Stomach (tissue), 9 donors: ENCODE measurements around the gene PNLIPRP3. TPM values are rescaled to one million over a fixed set of nuclear protein-coding genes. Genes with fewer than 3 reads are reported as not detected.

Experiments
- DNase-seq, 2 donors: peaks; one replicate each; pipeline versions ENCODE4 v3.0.0 to v3.0.0-alpha.2; 2013 to 2019
- H3K27ac ChIP-seq, 5 donors: fragments of 200-600 bp in 4 of 5; sonication (generic) in 4 of 5; one replicate each; pipeline ENCODE4 v1.5.1; 2013 to 2019; ENCODE audit warnings: mild to moderate bottlenecking in 1 of 5, moderate library complexity in 1 of 5
- H3K27me3 ChIP-seq, 3 donors: fragments of 200-600 bp; sonication (generic); one replicate each; pipeline ENCODE4 v1.5.1; 2017 to 2019; ENCODE audit warnings: mixed run types in 1 of 3
- H3K36me3 ChIP-seq, 4 donors: fragments of 200-600 bp; sonication (generic); 1 replicate in 3 of 4; 2 replicates in 1 of 4; pipeline ENCODE4 v1.5.1; 2016 to 2019
- H3K4me1 ChIP-seq, 4 donors: fragments of 200-600 bp; sonication (generic); one replicate each; pipeline ENCODE4 v1.5.1; 2016 to 2019
- H3K4me3 ChIP-seq, 4 donors: fragments of 200-600 bp; sonication (generic) in 3 of 4; one replicate each; pipeline ENCODE4 v1.5.1; 2016 to 2019; ENCODE audit warnings: mild to moderate bottlenecking in 1 of 4
- H3K9me3 ChIP-seq, 4 donors: fragments of 200-600 bp; sonication (generic); one replicate each; pipeline ENCODE4 v1.5.1; 2016 to 2019
- EP300 ChIP-seq: sonication (generic); formaldehyde crosslinking; IDR thresholded peaks from one replicate; pipeline ENCODE4 v1.6.1; 2017; ENCODE audit warnings: antibody characterized with exemption
- POLR2A ChIP-seq, 4 donors: fragments of 450-650 bp; IDR thresholded peaks; one replicate each; pipeline ENCODE4 v1.6.1; 2016; ENCODE audit warnings: antibody characterized with exemption in 4 of 4, control low read depth in 2 of 4, mild to moderate bottlenecking in 1 of 4, moderate library complexity in 1 of 4
- POLR2AphosphoS5 ChIP-seq, 3 donors: sonication (generic); formaldehyde crosslinking; IDR thresholded peaks; one replicate each; pipeline ENCODE4 v1.6.1; 2016; ENCODE audit warnings: antibody characterized with exemption in 3 of 3
- WGBS, 5 donors: extraction: QIAGEN DNeasy Blood & Tissue Kit in 3 of 5; methylation state at CpG; one replicate each; pipeline versions ENCODE4 v1.1.5 to v1.1.7; 2013 to 2018; 5-methylcytosine and 5-hydroxymethylcytosine counted together
- intact Hi-C: fragments of 100-400 bp; cut with DNase I; formaldehyde crosslinking; loops from one replicate; pipeline ENCODE4 v1.15.1; 2023; ENCODE audit warnings: low total_unique reads
- polyA plus RNA-seq, 3 donors: library from polyadenylated mRNA; stranded (reverse); fragments of 200-250 nt; gene quantifications; one replicate each; pipeline ENCODE4 v1.2.3, GENCODE V29; 2013
- small RNA-seq, 4 donors: library from RNA; depleted of rRNA; stranded (forward); fragments of <200 nt; gene quantifications; one replicate each; pipeline ENCODE3, GENCODE V24; 2016
- total RNA-seq, 5 donors: library from RNA; depleted of rRNA; stranded (reverse); fragments of >200 nt; gene quantifications; one replicate each; pipeline versions ENCODE4 v1.1.0 to v1.2.3, GENCODE V29; 2014 to 2016
- TF ChIP-seq, protein P1 (sequence below), 7 experiments: fragments of 450-650 bp in 4 of 7; fragments of 200-600 bp in 3 of 7; sonication (generic) in 3 of 7; IDR thresholded peaks; one replicate each; pipeline ENCODE4 v1.5.1; 2016 to 2019; ENCODE audit warnings: antibody characterized with exemption in 7 of 7, control low read depth in 2 of 7, mild to moderate bottlenecking in 1 of 7
- donor health status: healthy with polysubstance abuse.
- donor health status: Bipolar disorder and iron deficiency.
- donor health status: healthy.

PNLIPRP3 gene
- total and polyA plus RNA-seq, 8 donors = 0.10 to 1.3 (median 0.46) TPM; not detected in 5

DNA sequence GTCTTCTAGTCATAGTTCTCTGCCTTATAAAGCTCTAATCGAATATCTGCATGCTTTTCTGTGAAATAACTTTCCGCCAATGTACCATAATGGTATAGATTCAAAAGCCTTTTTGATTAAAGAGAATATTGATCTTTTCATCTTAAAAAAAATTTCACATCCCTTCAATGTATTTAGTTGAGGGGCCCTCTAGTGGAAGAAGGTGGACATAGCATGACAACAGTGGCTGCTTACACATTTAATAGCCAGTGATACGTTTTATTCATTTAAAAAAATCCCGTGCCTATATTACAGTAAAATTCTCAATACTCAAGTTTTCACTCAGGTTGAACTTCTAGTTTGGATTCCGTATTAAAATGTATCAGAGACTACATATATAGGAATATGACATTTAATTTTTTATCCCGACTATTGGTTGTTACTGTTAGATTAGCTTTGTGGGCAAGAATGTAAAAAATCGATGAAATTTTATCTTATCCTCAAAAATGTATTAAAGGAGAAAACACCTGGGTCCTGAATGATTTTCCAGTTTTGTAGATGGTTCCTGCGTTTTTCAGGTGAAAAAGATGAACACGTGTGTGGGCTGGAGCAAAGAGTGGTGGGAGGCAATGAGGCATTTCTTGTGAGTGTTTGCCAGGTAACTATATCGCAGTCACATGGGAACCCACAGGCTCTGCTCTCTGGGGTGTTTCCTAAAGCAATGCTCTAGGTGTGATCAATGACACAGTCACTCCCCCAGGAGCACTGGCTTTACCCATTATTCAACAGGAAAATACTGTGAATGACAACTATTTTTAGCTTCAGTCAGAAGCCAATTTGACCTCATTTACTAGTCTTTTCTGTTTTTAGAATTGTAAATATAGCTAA is 94.0 kb downstream of the PNLIPRP3 start:
- intact Hi-C loops = no loop called here
- peak in 1 of 2 donors; percentile 64 for DNase-seq
- H3K4me3 ChIP-seq = no peak overlapping the region
- TF ChIP-seq, protein P1, sequence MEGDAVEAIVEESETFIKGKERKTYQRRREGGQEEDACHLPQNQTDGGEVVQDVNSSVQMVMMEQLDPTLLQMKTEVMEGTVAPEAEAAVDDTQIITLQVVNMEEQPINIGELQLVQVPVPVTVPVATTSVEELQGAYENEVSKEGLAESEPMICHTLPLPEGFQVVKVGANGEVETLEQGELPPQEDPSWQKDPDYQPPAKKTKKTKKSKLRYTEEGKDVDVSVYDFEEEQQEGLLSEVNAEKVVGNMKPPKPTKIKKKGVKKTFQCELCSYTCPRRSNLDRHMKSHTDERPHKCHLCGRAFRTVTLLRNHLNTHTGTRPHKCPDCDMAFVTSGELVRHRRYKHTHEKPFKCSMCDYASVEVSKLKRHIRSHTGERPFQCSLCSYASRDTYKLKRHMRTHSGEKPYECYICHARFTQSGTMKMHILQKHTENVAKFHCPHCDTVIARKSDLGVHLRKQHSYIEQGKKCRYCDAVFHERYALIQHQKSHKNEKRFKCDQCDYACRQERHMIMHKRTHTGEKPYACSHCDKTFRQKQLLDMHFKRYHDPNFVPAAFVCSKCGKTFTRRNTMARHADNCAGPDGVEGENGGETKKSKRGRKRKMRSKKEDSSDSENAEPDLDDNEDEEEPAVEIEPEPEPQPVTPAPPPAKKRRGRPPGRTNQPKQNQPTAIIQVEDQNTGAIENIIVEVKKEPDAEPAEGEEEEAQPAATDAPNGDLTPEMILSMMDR (IDR thresholded peaks at IDR 0.05) = peak in 4 of 7 experiments; percentile 33 to 77 (median 74)
- TF ChIP-seq POLR2A (IDR thresholded peaks at IDR 0.05) (no peak), EP300 (no peak), POLR2AphosphoS5 (IDR thresholded peaks at IDR 0.05) (no peak)
- WGBS, 5 donors = 33 to 38% (median 36%) methylated on average over 10 of the region's 10 CpGs
- no peak overlapping the region for H3K27ac ChIP-seq
- H3K9me3 ChIP-seq = no peaks in the 10 kb centered on the region
- H3K27me3 ChIP-seq = no peaks in the 10 kb centered on the region
- no peaks in the 10 kb centered on the region for H3K4me1 ChIP-seq
- no peaks in the 10 kb centered on the region for H3K36me3 ChIP-seq

DNA sequence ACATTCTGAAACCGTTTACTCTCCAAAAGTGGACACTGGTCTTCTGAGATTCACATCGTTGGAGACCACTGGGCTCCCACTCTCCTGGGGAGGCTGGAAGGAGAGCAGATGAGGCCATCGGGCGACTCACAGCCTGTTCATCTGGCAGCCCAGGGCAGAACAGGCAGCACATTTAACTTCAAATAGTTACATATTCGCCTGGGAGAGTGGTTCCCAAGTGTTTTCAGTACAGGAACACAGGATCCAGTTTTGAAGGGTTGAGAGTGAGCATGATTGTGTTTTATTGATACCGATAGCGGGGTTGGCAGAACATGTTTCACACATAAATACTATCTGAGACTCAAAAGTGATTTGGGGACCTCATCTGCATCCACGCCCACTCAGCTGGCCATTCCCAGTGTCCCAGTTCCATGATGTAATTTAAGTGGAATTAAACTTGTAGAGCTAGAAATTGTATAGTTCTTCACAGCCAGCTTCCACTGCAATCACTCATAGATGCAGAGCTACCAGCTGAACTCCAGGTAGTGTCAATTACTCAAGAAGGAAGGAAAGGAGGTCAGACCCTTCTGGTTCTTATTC is 95.2 kb downstream of the PNLIPRP3 start:
- H3K9me3 ChIP-seq = no peaks in the 10 kb centered on the region
- TF ChIP-seq POLR2AphosphoS5 (IDR thresholded peaks at IDR 0.05) = no peak
- TF ChIP-seq POLR2A (IDR thresholded peaks at IDR 0.05) = no peak
- TF ChIP-seq, protein P1 (IDR thresholded peaks at IDR 0.05) = no peak
- TF ChIP-seq EP300 = no peak
- H3K4me1 ChIP-seq = no peaks in the 10 kb centered on the region
- no peak overlapping the region for H3K4me3 ChIP-seq
- DNase-seq = no peak
- H3K27me3 ChIP-seq = no peaks in the 10 kb centered on the region
- H3K36me3 ChIP-seq = no peaks in the 10 kb centered on the region
- no peak overlapping the region for H3K27ac ChIP-seq
- intact Hi-C loops = no loop called here
- 76 to 82% (median 79%) methylated on average over 8 of the region's 8 CpGs for whole genome bisulfite sequencing, 5 donors

DNA sequence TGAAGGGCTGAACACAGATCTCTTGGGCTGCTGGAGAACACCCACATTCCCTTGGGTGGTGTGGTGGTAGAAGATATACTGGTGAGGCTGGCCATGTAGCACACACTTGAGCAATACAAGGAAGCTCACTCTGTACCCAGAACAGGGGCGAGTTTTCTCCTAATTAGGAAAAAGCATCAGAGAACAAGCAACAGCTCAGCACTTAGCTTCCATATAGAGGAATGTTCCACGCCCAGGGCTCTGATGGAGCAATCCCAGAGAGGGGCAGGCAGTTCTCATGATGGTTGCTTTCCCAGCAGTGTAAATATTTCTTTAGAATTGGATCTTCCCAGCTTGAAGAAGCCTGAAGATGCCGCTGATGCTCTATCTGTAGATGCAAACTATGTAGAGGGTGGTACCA is 97.1 kb downstream of the PNLIPRP3 start:
- TF ChIP-seq POLR2A (IDR thresholded peaks at IDR 0.05) (no peak), EP300 (no peak), POLR2AphosphoS5 (IDR thresholded peaks at IDR 0.05) (no peak)
- TF ChIP-seq, protein P1 (IDR thresholded peaks at IDR 0.05) = no peak

DNA sequence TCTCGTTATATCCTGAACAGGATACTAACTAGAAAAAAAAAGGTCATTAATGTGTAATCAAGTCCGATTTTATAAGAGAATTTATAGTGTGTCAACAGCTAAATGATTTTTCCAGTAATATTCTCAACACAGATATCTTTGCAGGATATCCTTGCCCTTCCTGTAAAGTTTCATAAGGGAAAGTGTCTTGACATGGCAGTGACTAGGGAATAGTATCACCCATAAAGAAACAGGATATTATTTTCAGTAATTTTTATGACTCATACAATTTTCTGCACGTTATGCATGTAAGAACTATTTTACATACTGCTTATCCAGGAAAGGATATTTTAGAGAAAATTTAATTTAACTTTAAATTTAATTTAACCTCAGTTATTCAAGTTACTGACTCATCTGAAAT is 98.6 kb downstream of the PNLIPRP3 start:
- no peaks in the 10 kb centered on the region for H3K36me3 ChIP-seq
- intact Hi-C loops = no loop called here
- H3K27ac ChIP-seq = no peak overlapping the region
- no peak overlapping the region for H3K4me3 ChIP-seq
- TF ChIP-seq POLR2AphosphoS5 (IDR thresholded peaks at IDR 0.05) (no peak), EP300 (no peak), POLR2A (IDR thresholded peaks at IDR 0.05) (no peak)
- TF ChIP-seq, protein P1 (IDR thresholded peaks at IDR 0.05) = no peak
- H3K27me3 ChIP-seq = no peaks in the 10 kb centered on the region
- no peaks in the 10 kb centered on the region for H3K4me1 ChIP-seq
- 53 to 63% (median 57%) methylated on average over 3 of the region's 3 CpGs for WGBS, 5 donors
- DNase-seq = no peak
- H3K9me3 ChIP-seq = peaks cover 0 to 7% (median 0%) of the 10 kb centered on the region in 4 donors

More for the DNA sequence above, 97.1 kb downstream of the PNLIPRP3 start:
- intact Hi-C loops = no loop called here
- H3K4me3 ChIP-seq = no peak overlapping the region
- H3K27me3 ChIP-seq = no peaks in the 10 kb centered on the region
- 77 to 86% (median 80%) methylated on average over 3 of the region's 3 CpGs for WGBS, 5 donors
- H3K4me1 ChIP-seq = no peaks in the 10 kb centered on the region
- DNase-seq = no peak
- H3K27ac ChIP-seq = no peak overlapping the region
- H3K9me3 ChIP-seq = no peaks in the 10 kb centered on the region
- H3K36me3 ChIP-seq = no peaks in the 10 kb centered on the region

Small RNA genes within 50 kb of the gene (small RNA-seq; reads per million reads assigned to genes)
- gene SNRPGP6 = 0 reads per million in 4 donors

Other genes with a start within 250 kb of the PNLIPRP3 start
- gene GFRA1, start 154.6 kb upstream of the PNLIPRP3 start, total RNA-seq = 10 to 100 TPM in 2 of 5 donors, 1 to 10 TPM in 2, under 1 TPM in 1; 0.29 to 83.2 (median 6.7) TPM
- gene GFRA1, start 154.6 kb upstream of the PNLIPRP3 start, polyA plus RNA-seq = 1 to 10 TPM in 2 of 3 donors, under 1 TPM in 1; 0.81 to 3.9 (median 2.0) TPM
- gene CCDC172, start 103.4 kb upstream of the PNLIPRP3 start, total RNA-seq = not detected
- under 1 TPM in 1 of 3 donors, not detected in 2; 0.50 TPM for gene CCDC172, start 103.4 kb upstream of the PNLIPRP3 start, polyA plus RNA-seq
- gene PNLIP, start 118.1 kb downstream of the PNLIPRP3 start, total RNA-seq = not detected
- gene PNLIP, start 118.1 kb downstream of the PNLIPRP3 start, polyA plus RNA-seq = 1 to 10 TPM; 1.0 to 6.7 (median 1.1) TPM
- not detected for gene PNLIPRP1, start 163.1 kb downstream of the PNLIPRP3 start, total RNA-seq
- gene PNLIPRP1, start 163.1 kb downstream of the PNLIPRP3 start, polyA plus RNA-seq = 1 to 10 TPM in 1 of 3 donors, under 1 TPM in 2; 0.18 to 9.2 (median 0.81) TPM
- 10 to 100 TPM in 1 of 5 donors, 1 to 10 TPM in 1, not detected in 3; 4.1 to 11.9 TPM for gene PNLIPRP2, start 193.1 kb downstream of the PNLIPRP3 start, total RNA-seq
- 1 to 10 TPM; 1.3 to 6.1 (median 1.3) TPM for gene PNLIPRP2, start 193.1 kb downstream of the PNLIPRP3 start, polyA plus RNA-seq